Measurements from ENCODE around the gene DLG2.
A peak's percentile ranks its signal among the peaks of the same experiment; 100 is the strongest.

DLG2 gene

GRCh38 chr11:83630211-83630610 is 1996.9 kb downstream of the DLG2 start:
- DNase-seq (ENCODE audit: low spot score), result no peak

GRCh38 chr11:83629775-83630174 is 1997.4 kb downstream of the DLG2 start:
- DNase-seq (ENCODE audit: low spot score), result no peak

- DNase-seq (ENCODE audit: low spot score), result no peak
Measured at GRCh38 chr11:83628622-83629355, 1998.4 kb downstream of the DLG2 start.

GRCh38 chr11:83625336-83625735 is 2001.8 kb downstream of the DLG2 start:
- DNase-seq (ENCODE audit: low spot score), result no peak

- no peak for DNase-seq (ENCODE audit: low spot score)
Measured at GRCh38 chr11:83617671-83618070, 2009.5 kb downstream of the DLG2 start.

GRCh38 chr11:83613767-83614121 is 2013.4 kb downstream of the DLG2 start:
- DNase-seq (ENCODE audit: low spot score), result no peak

- peak; percentile 61 for DNase-seq (ENCODE audit: low spot score)
Measured at GRCh38 chr11:83612891-83613766, 2014.0 kb downstream of the DLG2 start.

GRCh38 chr11:83611600-83611999 is 2015.5 kb downstream of the DLG2 start:
- no peak for DNase-seq (ENCODE audit: low spot score)

GRCh38 chr11:83611031-83611430 is 2016.1 kb downstream of the DLG2 start:
- DNase-seq (ENCODE audit: low spot score), result no peak

GRCh38 chr11:83609191-83609590 is 2018.0 kb downstream of the DLG2 start:
- DNase-seq (ENCODE audit: low spot score), result no peak

- DNase-seq (ENCODE audit: low spot score), result no peak
Measured at GRCh38 chr11:83608571-83608970, 2018.6 kb downstream of the DLG2 start.

GRCh38 chr11:83601914-83602527 is 2025.1 kb downstream of the DLG2 start:
- no peak for DNase-seq (ENCODE audit: low spot score)

GRCh38 chr11:83601201-83601913 is 2025.8 kb downstream of the DLG2 start:
- DNase-seq (ENCODE audit: low spot score), result no peak

GRCh38 chr11:83600661-83601060 is 2026.5 kb downstream of the DLG2 start:
- DNase-seq (ENCODE audit: low spot score), result no peak

- DNase-seq (ENCODE audit: low spot score), result no peak
Measured at GRCh38 chr11:83599066-83599465, 2028.1 kb downstream of the DLG2 start.

GRCh38 chr11:83587797-83588196 is 2039.3 kb downstream of the DLG2 start:
- peak; percentile 54 for DNase-seq (ENCODE audit: low spot score)

- no peak for DNase-seq (ENCODE audit: low spot score)
Measured at GRCh38 chr11:83583757-83584366, 2043.3 kb downstream of the DLG2 start.

- no peak for DNase-seq (ENCODE audit: low spot score)
Measured at GRCh38 chr11:83574519-83574918, 2052.6 kb downstream of the DLG2 start.

- DNase-seq (ENCODE audit: low spot score), result no peak
Measured at GRCh38 chr11:83572581-83573496, 2054.3 kb downstream of the DLG2 start.

- no peak for DNase-seq (ENCODE audit: low spot score)
Measured at GRCh38 chr11:83571302-83571701, 2055.8 kb downstream of the DLG2 start.
